ENCODE measurements around the gene TFEB.

Gene TFEB

GRCh38 chr6:41689171-41690008 lies 46.0 kb downstream of the TFEB start:
- H3K9ac ChIP-seq (ENCODE audit: low read length): no peak overlapping the region
- no peaks in the 10 kb centered on the region for H3K9me3 ChIP-seq (ENCODE audit: control insufficient read depth, low read depth, low read length)
- peaks cover 14% of the 10 kb centered on the region for H3K4me1 ChIP-seq (ENCODE audit: control insufficient read depth, low read depth, low read length)
- no peak overlapping the region for H3K27ac ChIP-seq (ENCODE audit: low read length)
- no peaks in the 10 kb centered on the region for H3K36me3 ChIP-seq (ENCODE audit: control insufficient read depth, low read depth, low read length)
- H3K4me3 ChIP-seq (ENCODE audit: low read length): no peak overlapping the region
- no peaks in the 10 kb centered on the region for H3K27me3 ChIP-seq (ENCODE audit: control insufficient read depth, insufficient read depth, low read length)

GRCh38 chr6:41688256-41688965 lies 47.0 kb downstream of the TFEB start:
- H3K27me3 ChIP-seq (ENCODE audit: control insufficient read depth, insufficient read depth, low read length): peaks cover 6% of the 10 kb centered on the region
- H3K4me3 ChIP-seq (ENCODE audit: low read length): no peak overlapping the region
- H3K9me3 ChIP-seq (ENCODE audit: control insufficient read depth, low read depth, low read length): no peaks in the 10 kb centered on the region
- H3K36me3 ChIP-seq (ENCODE audit: control insufficient read depth, low read depth, low read length): no peaks in the 10 kb centered on the region
- H3K9ac ChIP-seq (ENCODE audit: low read length): no peak overlapping the region
- H3K4me1 ChIP-seq (ENCODE audit: control insufficient read depth, low read depth, low read length): peaks cover 14% of the 10 kb centered on the region
- no peak overlapping the region for H3K27ac ChIP-seq (ENCODE audit: low read length)

DNA sequence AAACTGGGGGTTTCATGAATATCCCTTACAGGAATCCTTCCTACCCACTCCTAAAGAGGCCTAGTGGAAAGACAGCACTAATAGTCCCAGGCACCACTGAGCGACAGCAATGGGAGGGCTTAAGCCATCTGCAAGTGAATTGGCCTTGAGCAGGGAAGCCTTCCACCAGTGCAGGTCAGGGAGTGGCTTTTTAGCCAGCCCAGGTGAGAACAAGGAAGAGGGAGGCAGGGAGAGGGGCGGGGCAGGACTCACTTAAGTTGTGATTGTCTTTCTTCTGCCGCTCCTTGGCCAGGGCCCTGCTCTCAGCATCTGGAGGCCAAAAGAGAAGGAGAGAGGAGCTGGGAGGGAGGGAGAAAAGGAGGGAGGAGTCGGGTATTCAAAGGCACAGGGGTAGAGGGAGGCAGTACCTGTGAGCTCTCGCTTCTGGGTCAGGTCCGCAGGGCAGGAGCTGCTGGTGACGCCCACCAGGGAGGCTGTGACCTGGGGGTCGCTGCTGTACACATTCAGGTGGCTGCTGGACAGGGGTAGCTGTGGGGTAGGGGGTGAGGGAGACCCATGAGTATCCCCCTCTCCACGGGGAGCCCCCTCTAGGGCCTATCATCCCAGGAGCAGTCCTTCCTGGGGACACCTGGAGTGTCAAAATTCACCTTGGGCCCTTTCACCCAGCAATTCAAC lies 47.8 kb downstream of the TFEB start:
- Histone ChIP-seq H3K9me3 (ENCODE audit: control insufficient read depth, low read depth, low read length) (no peaks in the 10 kb centered on the region), H3K4me1 (ENCODE audit: control insufficient read depth, low read depth, low read length) (peaks cover 14% of the 10 kb centered on the region), H3K27ac (ENCODE audit: low read length) (no peak overlapping the region), H3K4me3 (ENCODE audit: low read length) (no peak overlapping the region), H3K9ac (ENCODE audit: low read length) (no peak overlapping the region), H3K27me3 (ENCODE audit: control insufficient read depth, insufficient read depth, low read length) (peaks cover 13% of the 10 kb centered on the region), H3K36me3 (ENCODE audit: control insufficient read depth, low read depth, low read length) (no peaks in the 10 kb centered on the region)

- H3K27ac ChIP-seq (ENCODE audit: low read length): no peak overlapping the region
- no peak overlapping the region for H3K4me3 ChIP-seq (ENCODE audit: low read length)
- no peaks in the 10 kb centered on the region for H3K9me3 ChIP-seq (ENCODE audit: control insufficient read depth, low read depth, low read length)
- H3K36me3 ChIP-seq (ENCODE audit: control insufficient read depth, low read depth, low read length): no peaks in the 10 kb centered on the region
- no peak overlapping the region for H3K9ac ChIP-seq (ENCODE audit: low read length)
- peaks cover 15% of the 10 kb centered on the region for H3K27me3 ChIP-seq (ENCODE audit: control insufficient read depth, insufficient read depth, low read length)
- H3K4me1 ChIP-seq (ENCODE audit: control insufficient read depth, low read depth, low read length): peaks cover 18% of the 10 kb centered on the region
Observed at GRCh38 chr6:41685641-41686380, 49.6 kb downstream of the TFEB start.

DNA sequence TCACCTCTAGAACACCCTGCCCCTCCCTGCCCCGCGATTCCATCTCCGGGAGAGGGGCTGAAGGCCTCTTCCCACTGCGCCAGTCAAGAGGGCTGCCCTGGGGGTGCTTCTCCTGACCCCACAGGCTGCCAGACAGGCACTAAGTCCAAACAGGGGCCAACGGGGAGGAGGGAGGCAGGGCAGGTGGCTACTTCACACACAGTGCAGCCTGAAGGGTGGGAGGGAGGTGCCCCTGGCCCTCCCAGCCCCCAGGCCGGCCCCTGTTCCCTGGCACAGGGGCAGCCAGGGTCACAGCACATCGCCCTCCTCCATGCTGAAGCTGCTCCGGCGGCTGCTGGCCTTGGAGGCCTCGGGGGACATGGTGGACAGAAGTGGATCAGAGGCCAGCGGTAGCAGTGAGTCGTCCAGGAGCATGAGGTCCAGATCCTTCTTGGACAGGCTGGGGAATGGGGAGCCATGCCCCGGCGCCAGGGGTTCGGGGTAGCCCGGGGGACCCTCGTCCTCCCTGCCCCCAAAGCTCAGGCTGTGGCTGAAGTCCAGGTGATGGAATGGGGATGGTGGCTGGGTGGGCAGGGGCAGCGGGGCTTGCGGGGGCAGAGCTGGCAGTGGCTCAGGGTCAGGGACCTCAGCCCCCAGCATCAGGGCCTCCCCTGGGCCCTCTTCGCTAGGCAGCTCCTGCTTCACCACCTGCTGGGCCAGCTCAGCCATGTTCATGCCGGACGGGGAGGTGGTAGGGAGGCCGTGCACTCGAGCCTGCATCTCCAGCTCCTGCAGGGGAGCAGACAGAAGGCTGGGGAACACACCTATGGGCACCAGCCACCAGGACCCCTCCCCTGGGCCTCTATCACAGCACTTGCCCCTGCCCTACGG lies 50.9 kb downstream of the TFEB start:
- Histone ChIP-seq H3K9me3 (ENCODE audit: control insufficient read depth, low read depth, low read length) (no peaks in the 10 kb centered on the region), H3K27me3 (ENCODE audit: control insufficient read depth, insufficient read depth, low read length) (peaks cover 15% of the 10 kb centered on the region), H3K27ac (ENCODE audit: low read length) (no peak overlapping the region), H3K9ac (ENCODE audit: low read length) (no peak overlapping the region), H3K4me3 (ENCODE audit: low read length) (no peak overlapping the region), H3K4me1 (ENCODE audit: control insufficient read depth, low read depth, low read length) (peaks cover 18% of the 10 kb centered on the region), H3K36me3 (ENCODE audit: control insufficient read depth, low read depth, low read length) (no peaks in the 10 kb centered on the region)

DNA sequence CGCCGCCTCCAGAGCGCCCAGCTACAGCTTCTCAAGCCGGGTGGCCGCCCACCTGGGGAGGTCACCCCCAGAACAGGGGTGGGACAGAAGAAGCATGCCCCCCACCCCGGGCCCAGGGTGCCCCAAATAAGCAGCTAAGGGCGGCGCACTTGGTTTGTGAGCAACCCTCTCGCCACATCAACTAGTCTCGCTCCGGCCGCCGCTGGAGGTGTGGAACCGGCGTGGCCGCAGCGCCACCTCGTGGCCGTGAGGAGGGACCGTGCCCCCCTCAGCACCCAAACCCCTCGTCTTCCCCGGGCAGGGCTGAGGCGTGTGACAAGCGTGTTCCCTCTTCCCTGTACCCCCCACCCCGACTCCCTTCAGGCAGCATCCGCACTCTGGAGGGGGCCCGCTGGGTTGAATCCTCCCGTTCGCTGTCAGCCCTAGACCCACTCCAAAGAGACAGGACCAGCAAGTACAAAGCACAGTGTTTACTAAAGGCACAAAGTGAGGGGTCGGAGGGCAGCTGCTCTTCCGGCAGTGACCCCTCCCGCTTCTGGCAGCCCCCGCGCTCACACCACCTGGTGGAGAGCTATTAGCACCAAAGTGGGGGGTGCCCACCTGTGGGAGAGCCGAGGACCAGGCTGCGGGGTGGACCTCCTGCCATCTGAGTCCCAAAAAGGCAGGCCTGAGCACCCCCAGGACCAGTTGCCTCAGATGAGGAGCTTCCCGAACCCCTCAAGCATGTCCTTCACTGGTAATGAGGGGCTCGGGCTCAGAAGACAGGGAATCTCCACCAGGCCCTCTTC lies 51.7 kb downstream of the TFEB start:
- H3K27me3 ChIP-seq (ENCODE audit: control insufficient read depth, insufficient read depth, low read length): peaks cover 15% of the 10 kb centered on the region
- H3K4me3 ChIP-seq (ENCODE audit: low read length): peak overlapping the region; percentile 28
- H3K27ac ChIP-seq (ENCODE audit: low read length): no peak overlapping the region
- no peaks in the 10 kb centered on the region for H3K9me3 ChIP-seq (ENCODE audit: control insufficient read depth, low read depth, low read length)
- peaks cover 18% of the 10 kb centered on the region for H3K4me1 ChIP-seq (ENCODE audit: control insufficient read depth, low read depth, low read length)
- H3K9ac ChIP-seq (ENCODE audit: low read length): no peak overlapping the region
- no peaks in the 10 kb centered on the region for H3K36me3 ChIP-seq (ENCODE audit: control insufficient read depth, low read depth, low read length)

DNA sequence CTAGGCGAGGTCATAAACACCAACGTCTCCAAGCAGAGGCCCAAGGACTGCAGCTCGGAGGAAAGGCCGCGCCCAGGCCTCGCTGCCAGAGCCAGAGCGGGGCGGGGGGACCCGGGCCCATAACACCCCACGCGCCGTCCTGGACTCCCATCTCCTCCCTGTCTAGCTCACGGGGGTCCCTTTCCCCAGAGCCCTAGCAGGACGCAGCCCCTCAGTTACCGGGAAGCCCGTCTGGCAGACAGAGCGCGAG lies 52.2 kb downstream of the TFEB start:
- Histone ChIP-seq H3K27ac (ENCODE audit: low read length) (no peak overlapping the region), H3K4me1 (ENCODE audit: control insufficient read depth, low read depth, low read length) (peaks cover 14% of the 10 kb centered on the region), H3K9me3 (ENCODE audit: control insufficient read depth, low read depth, low read length) (no peaks in the 10 kb centered on the region), H3K9ac (ENCODE audit: low read length) (no peak overlapping the region), H3K4me3 (ENCODE audit: low read length) (peak overlapping the region; percentile 28), H3K36me3 (ENCODE audit: control insufficient read depth, low read depth, low read length) (no peaks in the 10 kb centered on the region), H3K27me3 (ENCODE audit: control insufficient read depth, insufficient read depth, low read length) (peaks cover 15% of the 10 kb centered on the region)

DNA sequence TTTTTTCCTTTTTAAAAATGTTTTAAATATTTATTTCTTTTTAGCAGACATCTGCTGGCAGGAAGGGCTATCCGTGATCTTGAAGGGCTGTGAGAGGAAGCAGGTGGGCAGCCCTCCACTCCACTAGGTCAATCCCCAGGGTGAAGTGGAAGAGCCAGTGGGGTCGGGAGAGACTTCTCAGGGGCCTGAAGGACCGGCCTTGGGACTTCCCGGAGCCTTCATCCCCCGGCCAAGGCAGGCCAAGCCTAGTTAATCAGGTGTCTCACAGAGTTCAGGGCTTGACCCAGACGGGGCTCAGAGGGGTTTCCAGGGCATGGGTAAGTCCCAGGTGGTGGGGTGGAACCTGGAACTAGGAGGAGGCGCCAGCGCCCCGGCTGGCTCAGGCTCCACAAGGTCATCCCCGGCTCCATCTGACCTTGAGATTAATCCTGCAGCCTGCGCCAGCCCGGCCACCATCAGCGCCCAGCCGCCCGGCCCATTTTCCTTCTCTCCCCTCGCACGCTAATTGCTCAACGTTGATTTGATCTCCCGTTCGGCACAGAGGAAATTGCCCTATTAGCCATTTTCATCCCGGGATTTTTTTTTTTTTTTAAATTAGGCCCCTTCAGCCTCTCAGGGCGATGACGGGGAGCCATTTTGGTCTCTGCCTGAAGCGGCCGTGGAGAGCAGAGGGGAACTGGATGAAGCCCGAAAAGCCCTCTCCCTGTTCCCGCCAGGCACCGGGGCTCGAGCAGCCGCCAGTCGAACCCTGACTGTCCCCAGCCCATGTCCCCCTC lies 52.7 kb downstream of the TFEB start:
- H3K9ac ChIP-seq (ENCODE audit: low read length): no peak overlapping the region

DNA sequence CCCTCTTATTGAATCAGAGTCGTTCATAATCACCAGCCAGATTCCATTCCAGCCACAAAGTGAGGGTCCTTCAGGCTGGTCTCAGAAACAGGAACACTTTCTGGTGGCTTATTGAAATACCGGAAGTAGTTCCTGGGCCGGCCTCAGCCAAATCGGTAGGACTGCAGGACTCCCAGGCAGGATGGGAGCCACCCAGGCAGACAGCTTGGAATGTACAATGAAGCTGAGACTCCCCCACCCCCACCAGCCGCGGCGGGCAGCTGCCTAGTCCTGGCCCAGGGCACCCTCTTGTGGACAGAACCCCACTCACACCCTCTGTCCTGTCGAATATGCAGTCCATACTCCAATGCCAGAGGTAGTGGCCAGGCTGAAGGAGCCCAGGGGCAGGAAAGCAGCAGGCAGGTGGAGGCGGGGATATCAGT lies 53.3 kb downstream of the TFEB start:
- Histone ChIP-seq H3K36me3 (ENCODE audit: control insufficient read depth, low read depth, low read length) (no peaks in the 10 kb centered on the region), H3K9ac (ENCODE audit: low read length) (no peak overlapping the region), H3K9me3 (ENCODE audit: control insufficient read depth, low read depth, low read length) (no peaks in the 10 kb centered on the region), H3K4me1 (ENCODE audit: control insufficient read depth, low read depth, low read length) (peaks cover 5% of the 10 kb centered on the region), H3K4me3 (ENCODE audit: low read length) (no peak overlapping the region), H3K27me3 (ENCODE audit: control insufficient read depth, insufficient read depth, low read length) (peaks cover 26% of the 10 kb centered on the region), H3K27ac (ENCODE audit: low read length) (no peak overlapping the region)

More for the DNA sequence above, 52.7 kb downstream of the TFEB start:
- H3K4me1 ChIP-seq (ENCODE audit: control insufficient read depth, low read depth, low read length): peaks cover 9% of the 10 kb centered on the region
- H3K27me3 ChIP-seq (ENCODE audit: control insufficient read depth, insufficient read depth, low read length): peaks cover 20% of the 10 kb centered on the region
- peak overlapping the region; percentile 28 for H3K4me3 ChIP-seq (ENCODE audit: low read length)
- H3K9me3 ChIP-seq (ENCODE audit: control insufficient read depth, low read depth, low read length): no peaks in the 10 kb centered on the region
- no peak overlapping the region for H3K27ac ChIP-seq (ENCODE audit: low read length)
- H3K36me3 ChIP-seq (ENCODE audit: control insufficient read depth, low read depth, low read length): no peaks in the 10 kb centered on the region
